Stimulated activated CD4-positive, alpha-beta T cell treated with anti-CD3 and anti-CD28 coated beads, Interleukin-1b, Interleukin-23, amount 100 ng/mL, for 1 hour (primary cell): ENCODE measurements around the gene DOK7.
"Not testable (repeated sequence)": the region's sequence is repeated elsewhere in the genome, so short reads cannot be mapped to it uniquely, and the experiment has no call there.

ENCODE experiments used
- DNase-seq, 2 donors: peaks; one replicate each; pipeline ENCODE4 v3.0.0-alpha.2; 2020; ENCODE audit warnings: low read depth in 2 of 2

Gene DOK7

DNA sequence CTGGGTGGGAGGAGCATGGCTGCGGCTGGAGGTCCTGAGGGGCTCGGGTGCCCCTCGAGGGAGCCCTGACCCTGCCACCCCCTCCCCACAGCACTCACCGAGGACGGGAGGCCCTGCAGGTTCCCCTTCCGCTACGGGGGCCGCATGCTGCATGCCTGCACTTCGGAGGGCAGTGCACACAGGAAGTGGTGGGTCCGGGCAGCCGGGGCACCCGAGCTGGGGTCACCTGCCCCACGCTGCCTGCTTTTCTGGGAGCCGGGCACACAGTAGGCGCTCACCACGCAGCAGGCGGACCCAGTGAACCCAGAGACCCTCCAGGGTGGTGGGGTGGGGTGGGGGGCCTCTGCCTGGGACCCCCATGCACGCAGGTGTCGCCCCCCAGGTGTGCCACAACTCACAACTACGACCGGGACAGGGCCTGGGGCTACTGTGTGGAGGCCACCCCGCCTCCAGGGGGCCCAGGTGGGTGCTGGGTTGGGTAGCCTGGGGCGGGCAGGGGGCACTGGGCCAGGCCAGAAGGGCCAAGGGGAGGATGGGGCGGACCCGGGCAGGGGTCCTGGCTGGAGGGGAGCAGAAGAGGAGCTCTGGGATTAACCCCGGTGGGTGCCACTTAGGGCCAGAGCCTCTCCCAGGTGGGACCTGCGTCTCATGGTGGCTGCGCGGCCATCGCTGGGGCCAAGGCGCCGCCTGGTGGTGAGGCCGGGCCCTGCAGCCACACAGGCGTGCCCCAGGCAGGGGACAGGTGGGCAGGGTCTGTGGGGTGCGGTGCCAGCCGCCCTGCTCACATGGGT lies 20.0 kb upstream of the DOK7 start:
- DNase-seq, result peak; percentile 15 to 51

DNA sequence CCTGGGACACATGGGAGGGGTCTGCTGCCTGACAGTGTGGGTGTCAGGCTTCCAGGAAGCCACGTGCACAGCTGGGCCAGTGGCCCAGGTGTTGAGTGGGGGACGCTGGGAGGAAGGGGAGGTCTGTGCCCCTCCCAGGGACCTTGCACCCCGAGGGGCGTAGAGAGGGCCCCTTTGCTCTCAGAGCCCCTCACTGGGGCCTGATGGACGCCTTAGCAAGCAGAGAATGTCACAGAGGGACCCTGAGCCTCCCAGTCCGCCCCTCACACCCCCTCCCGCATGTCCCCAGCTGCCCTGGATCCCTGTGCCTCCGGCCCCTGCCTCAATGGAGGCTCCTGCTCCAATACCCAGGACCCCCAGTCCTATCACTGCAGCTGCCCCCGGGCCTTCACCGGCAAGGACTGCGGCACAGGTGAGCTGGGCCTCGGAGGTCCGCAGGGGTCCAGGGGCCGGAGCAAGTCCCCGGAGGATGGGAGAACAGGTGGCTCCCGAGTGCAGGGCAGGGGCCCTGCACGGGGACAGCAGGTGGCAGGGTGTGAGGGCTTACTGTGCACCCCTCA lies 19.3 kb upstream of the DOK7 start:
- no peak for DNase-seq

DNA sequence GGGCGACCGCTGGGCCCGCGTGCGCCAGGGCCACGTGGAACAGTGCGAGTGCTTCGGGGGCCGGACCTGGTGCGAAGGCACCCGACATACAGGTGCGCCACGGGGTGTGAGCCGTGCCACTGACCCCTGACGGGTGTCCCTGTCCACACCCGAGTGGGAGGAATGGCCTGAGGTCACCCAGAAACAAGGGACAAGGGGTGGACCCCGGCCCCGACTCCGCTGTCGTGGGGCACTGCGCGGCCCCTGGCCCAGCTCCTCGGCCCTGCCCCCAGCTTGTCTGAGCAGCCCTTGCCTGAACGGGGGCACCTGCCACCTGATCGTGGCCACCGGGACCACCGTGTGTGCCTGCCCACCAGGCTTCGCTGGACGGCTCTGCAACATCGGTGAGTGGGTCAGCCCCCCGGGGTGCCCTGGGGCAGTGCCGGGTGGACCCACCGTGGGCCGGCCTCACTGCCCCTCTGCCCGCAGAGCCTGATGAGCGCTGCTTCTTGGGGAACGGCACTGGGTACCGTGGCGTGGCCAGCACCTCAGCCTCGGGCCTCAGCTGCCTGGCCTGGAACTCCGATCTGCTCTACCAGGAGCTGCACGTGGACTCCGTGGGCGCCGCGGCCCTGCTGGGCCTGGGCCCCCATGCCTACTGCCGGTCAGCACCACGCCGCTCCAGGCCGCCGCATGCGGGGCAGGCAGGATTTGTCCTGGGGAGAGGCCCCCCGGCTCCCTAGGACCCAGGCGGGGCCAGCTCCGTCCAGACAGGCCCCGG lies 18.6 kb upstream of the DOK7 start:
- DNase-seq, result no peak

DNA sequence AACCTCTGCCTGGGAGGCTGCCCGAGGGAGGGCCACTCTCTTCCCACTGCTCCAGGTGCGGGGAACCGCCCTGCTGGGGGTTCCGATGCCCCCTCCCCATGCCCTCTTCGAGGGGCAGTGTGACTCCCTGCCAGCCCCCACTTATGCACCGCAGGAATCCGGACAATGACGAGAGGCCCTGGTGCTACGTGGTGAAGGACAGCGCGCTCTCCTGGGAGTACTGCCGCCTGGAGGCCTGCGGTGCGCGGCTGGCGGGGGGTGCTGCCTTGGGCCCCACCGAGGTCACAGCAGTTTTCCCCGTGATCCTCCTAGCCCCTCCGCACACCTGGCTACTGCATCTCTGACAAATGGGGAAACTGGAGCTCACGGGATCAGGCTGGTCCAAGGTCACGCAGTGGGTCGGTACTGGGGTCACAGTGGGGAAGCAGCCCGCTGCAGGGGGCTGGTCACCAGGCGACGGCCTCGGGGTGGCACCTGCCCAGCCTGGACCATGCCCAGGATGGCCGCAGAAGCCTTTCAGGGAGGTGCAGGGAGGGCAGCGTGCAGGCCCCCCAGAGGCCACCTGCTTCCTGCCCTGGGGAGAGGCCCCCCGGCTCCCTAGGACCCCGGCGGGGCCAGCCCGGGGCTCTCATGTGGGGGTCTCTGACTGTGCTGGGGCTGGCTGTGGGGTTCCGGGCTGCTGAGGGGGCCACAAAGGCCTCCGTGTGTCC lies 17.8 kb upstream of the DOK7 start:
- DNase-seq, result no peak

DNA sequence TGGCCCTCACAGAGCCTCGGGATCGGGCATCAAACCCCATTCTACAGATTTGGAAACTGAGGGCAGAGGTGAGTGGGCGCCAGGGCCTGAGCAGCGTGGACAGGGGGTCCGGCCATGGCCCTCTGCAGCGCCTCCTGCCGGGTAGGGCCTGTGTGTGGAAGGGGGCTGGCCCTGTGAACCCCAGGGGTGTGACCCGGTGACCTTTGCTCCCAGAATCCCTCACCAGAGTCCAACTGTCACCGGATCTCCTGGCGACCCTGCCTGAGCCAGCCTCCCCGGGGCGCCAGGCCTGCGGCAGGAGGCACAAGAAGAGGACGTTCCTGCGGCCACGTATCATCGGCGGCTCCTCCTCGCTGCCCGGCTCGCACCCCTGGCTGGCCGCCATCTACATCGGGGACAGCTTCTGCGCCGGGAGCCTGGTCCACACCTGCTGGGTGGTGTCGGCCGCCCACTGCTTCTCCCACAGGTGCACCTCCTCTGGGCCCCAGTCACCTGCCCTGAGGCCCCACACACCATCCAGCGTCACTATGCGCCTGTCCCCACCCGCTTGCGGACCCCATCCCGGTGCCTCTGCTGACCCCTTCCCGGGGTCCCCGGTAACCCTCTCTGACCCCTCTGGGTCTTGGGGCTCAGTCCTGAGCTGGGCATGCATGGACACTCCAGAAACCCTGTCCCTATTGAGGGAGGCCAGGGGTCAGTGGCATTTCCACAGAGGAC lies 17.1 kb upstream of the DOK7 start:
- no peak for DNase-seq

DNA sequence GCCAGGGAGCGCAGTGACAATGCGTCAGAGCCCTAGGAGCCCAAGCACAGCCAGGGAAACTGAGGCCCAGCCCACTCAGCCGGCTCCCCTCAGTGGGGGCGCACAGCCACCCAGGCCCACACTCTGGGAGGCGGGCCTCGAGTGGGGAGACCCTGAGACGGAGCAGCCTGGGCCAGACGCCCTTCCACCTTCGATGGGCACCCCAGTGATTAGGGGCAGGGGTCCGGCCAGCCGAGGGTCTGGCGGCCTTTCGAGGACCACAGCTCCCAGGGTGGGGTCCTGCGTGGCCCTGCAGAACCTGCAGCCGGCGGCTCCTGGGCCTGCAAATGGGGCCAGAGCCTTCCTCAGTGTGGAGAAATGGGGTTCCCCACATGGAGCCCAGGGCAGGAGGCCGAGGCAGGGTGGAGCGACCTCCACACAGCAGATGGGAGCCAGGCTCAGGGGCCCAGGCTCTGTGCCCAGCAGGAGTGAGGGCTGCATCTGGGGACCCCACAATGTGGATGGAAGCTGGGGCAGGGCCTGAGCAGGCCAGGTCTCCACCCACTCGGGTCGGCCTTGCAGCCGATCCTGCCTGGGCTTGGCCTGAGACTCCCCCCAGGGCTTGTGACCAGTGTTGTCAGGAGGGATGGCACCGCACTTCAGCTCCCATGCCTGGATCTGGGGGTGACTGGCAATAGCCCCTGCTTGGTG lies 16.3 kb upstream of the DOK7 start:
- no peak for DNase-seq

DNA sequence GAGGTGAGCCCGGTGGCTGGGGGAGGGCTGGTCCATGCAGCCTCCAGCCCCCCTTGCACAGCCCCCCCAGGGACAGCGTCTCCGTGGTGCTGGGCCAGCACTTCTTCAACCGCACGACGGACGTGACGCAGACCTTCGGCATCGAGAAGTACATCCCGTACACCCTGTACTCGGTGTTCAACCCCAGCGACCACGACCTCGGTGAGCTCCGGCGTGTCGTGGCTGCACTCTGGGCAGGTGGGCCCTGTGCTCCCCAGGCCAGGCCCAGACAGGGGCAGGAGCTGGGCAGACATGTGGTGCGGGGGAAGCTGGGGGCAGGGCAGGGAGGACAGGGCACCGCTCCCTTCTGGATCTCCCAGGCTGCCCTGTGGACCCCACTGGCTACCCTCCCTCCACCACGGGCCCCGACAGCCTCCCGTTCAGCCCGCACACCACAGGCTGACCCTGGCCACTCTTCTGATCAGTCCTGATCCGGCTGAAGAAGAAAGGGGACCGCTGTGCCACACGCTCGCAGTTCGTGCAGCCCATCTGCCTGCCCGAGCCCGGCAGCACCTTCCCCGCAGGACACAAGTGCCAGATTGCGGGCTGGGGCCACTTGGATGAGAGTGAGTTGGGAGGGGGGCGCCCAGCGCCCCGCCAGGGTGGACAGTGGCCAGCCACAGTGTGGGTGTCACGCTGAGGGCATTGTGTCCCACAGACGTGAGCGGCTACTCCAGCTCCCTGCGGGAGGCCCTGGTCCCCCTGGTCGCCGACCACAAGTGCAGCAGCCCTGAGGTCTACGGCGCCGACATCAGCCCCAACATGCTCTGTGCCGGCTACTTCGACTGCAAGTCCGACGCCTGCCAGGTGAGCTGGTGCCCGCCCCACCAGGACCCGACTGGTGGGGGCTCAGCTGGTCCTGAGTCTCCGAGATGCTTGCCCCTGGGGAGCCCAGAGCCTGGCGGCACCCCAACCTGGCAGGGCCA lies 15.4 kb upstream of the DOK7 start:
- DNase-seq, result no peak

DNA sequence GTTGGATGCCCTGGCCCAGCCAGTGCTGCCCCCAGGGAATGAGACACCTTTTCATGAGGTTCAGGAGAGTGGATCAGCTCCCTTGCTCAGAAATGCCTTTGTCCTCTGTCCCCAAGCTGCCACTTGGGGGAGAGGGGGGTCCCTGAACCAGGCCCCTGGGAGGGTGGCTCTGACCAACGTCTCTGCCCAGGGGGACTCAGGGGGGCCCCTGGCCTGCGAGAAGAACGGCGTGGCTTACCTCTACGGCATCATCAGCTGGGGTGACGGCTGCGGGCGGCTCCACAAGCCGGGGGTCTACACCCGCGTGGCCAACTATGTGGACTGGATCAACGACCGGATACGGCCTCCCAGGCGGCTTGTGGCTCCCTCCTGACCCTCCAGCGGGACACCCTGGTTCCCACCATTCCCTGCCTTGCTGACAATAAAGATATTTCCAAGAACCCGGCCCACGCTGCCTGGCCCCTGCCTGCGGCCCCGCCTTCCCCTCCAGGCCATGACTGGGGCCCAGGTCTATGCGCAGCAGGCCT lies 14.0 kb upstream of the DOK7 start:
- no peak for DNase-seq

DNA sequence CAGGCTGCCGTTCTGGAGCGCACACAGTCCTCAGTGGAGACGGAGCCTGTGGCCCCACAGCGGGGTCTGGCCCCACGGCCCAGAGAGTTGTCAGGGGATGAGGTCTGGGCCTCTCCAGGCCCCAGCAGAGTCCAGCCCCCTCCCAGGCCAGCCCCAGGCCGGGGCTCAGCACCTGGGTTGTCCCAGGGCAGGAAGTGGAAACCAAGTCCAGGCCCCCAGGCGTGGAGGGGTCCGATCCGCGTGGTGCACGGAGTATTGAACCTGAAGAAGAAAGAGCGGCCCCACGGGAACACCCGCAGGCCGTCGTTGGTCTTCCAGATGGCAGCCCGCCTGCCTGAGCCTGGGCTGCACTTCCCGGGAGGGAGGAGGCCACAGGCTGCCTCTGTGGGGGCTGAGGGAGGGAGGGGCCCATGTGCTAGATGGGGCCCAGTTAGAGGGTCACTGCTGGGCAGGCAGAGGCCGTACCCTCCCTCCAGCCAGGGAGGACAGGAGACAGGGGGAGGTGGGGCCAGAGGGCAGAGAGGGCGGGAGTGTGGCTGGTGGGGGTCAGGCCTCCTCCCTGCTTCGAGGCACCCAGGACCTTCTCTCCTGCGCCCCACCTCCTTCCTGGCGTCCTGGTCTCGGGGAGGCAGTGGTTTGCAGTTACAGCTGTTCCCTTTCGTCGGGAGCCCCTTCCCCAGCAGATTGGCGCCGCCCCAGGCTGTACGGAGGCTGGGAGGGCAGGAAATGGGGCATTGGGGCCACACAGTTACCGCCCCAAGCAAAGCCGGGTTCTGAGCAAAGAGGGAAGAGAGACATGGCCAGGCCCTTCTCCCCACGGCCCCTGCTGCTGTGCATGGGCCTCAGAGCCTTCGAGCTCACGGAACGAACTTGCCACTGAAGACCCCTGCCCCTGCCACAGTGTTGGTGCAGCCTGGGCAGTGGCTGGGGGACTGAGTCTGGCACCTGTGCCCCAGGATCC lies 13.3 kb upstream of the DOK7 start:
- DNase-seq, result no peak

DNA sequence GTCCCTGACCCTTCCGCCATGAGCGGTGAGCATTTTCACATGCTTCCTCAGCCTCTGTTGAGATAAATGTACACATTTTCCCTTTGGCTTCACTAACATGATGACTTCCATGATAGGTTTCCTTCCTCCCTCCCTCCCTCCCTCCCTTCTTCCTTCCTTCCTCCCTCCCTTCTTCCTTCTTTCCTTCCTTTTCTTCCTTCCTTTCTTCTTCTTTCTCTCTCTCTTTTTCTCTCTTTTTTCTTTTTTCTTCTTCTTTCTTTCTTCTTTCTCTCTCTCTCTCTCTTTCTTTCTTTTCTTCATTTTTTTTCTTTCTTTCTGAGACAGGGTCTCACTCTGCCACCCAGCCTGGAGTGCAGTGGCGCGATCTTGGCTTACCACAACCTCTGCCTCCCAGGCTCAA lies 12.5 kb upstream of the DOK7 start:
- no peak for DNase-seq

DNA sequence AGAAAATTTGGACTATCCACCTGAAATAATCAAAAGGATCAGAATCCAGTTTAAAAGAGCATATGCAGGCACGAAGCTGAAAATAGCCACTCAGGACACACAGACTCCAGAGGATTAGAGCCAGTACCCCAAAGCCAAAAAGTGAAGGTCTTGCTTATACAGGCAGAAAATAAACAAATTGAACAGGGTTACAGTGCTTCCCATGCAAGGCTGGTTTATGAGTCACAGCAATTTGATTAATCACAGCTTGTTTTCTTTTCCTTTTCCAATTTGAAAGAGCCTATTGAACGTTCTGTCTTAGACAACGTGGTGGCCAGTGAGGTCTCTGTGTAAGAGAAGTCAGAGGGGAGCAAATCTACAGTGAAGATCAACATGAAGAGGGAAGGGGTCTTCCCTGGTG lies 11.2 kb upstream of the DOK7 start:
- no peak for DNase-seq

DNA sequence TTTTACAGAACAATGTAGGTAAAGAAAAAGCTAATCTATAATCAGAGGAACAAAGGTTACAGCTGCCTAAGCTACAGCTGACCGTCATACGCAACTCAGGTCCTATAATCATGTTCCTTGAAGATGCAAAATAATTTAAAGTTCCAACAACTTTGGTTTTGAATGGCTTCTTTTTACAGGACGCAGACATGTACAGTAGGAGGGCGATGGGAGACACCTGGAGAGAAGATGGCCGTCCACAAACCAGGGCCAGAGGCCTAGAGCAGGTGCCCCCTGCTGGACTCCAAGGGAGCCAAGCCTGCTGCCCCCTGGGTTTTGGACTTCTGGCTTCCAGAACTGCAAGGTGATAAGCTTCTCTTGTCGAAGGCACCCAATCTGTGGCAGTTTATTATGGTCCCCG lies 10.7 kb upstream of the DOK7 start:
- DNase-seq, result no peak

DNA sequence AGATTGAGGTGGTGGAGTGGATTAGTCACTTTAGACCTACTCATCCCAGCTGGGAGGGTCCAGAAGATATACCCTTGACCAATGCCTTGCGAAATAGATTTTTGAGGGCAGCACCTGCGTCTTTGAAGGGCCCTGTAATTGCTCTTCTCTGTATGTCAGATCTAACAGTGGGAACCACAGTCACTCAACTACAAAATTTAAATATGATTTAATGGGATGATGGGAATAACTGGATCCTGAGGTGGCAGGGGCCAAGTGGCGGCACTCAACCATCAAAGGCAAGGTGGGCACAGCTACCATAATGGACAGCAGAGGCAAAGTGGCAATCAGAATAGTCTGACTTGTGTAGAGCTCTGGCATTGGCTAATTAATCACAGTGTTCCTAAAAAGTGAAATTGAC lies 7.5 kb upstream of the DOK7 start:
- DNase-seq, result not testable (repeated sequence)

DNA sequence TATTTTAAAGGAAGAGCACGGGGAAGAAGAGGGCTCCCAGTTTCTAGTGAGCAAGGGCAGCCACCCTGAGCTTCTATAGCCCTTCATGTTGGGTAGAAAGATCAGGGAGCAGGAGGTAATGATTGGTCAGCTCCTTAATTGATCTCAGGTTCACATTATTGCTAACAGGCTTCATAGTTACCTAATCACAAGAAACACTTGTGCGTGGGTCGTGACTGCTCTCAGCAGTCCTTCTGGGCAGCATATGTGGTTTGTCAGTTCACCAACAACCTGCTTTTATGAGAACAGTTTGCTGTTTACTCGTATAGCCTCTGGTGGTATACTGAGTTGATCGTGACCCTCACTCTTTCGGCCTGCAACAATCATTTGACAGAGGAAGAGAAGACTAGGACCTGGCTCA lies 4.7 kb upstream of the DOK7 start:
- DNase-seq, result no peak

DNA sequence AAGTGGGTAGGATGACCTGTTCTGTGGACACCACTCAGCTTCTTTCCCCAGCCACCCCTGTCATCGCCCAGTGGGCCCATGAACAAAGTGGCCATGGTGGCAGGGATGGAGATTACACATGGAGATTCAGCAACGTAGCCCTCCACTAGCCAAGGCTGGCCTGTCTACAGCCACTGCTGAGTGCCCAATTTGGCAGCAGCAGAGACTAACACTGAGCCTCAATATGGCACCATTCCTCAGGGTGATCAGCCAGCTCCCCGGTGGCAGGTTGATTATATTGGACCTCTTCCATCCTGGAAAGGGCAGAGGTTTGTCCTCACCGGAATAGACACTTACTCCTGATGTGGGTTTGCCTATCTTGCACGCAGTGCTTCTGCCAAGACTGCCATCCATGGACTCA lies 4.0 kb upstream of the DOK7 start:
- DNase-seq, result not testable (repeated sequence)

DNA sequence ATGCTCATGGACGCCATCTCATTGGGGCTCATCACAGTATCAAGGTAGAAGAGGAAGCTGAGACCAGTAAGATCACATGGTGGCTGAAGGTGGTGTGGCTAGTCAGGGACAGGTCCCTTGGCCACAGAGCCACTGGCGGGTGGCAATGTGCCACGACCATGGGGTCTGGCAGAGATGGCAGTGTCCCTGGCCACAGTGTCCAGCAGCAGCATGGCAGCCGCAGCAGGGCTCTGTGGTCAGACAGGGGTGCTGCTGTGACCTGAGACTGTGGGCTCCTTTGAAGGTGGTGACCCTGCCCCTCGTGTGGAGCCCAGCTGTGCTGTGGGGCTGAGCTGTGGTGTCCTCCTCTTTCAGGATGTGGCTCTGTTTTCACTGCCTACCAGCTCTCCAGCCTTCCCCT lies 2.2 kb upstream of the DOK7 start:
- no peak for DNase-seq

DNA sequence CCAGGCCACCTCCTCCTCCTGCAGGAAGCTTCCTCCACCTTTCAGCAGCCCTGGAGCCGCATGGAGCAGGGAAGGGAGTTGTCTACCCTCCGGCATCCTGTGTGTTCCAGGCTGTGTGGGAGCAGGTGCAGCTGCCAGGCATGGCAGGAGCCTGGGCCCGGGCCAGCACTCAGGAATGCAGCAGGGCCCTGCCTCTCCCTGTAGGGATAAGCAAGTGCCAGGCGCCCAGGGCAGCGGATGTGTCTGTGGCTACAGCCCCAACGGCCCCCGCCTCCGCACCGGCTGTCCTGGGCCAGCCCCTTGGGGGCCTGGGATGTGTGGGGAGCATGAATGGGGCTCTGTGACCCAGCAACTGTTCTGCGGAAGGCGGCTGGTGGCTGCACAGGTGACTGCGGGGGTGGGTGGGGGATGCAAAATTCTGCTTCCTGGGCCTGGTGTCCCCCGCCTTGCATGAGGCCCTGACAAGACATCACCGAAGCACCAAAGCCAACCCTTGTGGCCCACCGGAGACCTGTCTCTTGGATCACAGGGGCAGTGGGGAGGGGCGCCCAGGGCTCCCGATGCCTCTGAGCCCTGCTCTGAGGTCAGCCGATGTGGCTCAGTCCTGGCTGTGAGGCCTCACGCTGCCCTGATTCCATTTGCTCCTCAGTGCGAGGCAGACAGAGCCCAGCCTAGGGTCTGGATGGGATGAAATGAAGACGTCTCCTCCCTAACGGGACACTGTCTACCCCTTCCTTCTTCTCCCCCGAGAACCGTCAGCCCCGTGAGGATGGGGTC lies 1.4 kb upstream of the DOK7 start:
- DNase-seq, result no peak

DNA sequence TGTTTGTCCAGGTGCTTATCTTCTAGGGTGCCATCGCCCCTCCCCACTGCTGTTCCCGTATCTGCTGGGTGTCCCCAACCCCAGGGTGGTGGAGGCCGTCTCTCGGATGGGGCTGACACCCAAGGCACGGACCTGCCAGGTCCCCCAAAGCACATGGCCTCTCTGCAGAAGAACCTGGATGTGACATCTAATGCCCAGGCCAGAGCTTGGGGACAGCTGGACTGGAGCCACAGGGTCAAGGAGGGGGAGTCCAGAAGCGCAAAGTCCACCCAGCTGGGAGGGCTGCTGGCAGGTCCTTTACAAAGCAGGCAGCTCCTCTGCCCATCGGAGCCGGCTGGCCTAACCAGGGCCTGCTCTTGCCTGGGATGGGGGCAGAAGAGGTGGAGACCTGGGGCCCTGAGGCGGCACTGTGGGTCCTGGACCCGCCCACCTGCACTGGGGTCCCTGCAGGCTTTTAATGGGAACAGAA lies 751 bp upstream of the DOK7 start:
- no peak for DNase-seq
